ENCODE measurements around the gene GNG4.

- TF ChIP-seq, protein P1, sequence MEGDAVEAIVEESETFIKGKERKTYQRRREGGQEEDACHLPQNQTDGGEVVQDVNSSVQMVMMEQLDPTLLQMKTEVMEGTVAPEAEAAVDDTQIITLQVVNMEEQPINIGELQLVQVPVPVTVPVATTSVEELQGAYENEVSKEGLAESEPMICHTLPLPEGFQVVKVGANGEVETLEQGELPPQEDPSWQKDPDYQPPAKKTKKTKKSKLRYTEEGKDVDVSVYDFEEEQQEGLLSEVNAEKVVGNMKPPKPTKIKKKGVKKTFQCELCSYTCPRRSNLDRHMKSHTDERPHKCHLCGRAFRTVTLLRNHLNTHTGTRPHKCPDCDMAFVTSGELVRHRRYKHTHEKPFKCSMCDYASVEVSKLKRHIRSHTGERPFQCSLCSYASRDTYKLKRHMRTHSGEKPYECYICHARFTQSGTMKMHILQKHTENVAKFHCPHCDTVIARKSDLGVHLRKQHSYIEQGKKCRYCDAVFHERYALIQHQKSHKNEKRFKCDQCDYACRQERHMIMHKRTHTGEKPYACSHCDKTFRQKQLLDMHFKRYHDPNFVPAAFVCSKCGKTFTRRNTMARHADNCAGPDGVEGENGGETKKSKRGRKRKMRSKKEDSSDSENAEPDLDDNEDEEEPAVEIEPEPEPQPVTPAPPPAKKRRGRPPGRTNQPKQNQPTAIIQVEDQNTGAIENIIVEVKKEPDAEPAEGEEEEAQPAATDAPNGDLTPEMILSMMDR (IDR thresholded peaks at IDR 0.05; ENCODE audit: low read depth, low read length) = no peak
- no peak for TF ChIP-seq EZH2phosphoT487 (IDR thresholded peaks at IDR 0.05; ENCODE audit: low read depth)
Observed at GRCh38 chr1:235617140-235617539, 32.4 kb downstream of the GNG4 start.

All from OCI-LY3 (cell line).